GM10847 (cell line): ENCODE data around the gene CD244.

ENCODE experiments used
- POLR2A ChIP-seq: IDR thresholded peaks from 2 replicates; pipeline ENCODE4 v1.6.1; 2011; ENCODE audit not compliant: insufficient read length; ENCODE audit errors: extremely low read depth

The CD244 gene

GRCh38 chr1:160879056-160879455 lies 16.4 kb upstream of the CD244 start:
- TF ChIP-seq POLR2A, result no peak

DNA sequence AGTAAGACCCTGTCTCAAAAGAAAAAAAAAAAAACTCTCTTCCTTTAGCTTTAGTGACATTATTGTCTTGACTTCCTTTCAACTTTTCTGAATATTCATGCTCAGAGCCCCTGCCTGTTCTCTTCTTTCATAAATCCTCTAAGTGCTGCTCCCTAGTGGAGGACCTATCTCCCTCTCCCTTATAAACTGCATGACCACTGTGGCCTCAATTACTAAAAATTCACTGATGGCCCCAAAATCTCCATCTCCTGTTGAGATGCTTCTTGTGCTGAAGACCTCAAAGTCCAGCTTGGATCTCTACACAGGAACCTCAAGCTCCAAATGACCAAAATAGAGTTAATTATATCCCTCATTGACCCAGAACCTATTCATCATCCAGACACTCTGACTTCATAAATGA lies 14.5 kb upstream of the CD244 start:
- TF ChIP-seq POLR2A, result no peak

DNA sequence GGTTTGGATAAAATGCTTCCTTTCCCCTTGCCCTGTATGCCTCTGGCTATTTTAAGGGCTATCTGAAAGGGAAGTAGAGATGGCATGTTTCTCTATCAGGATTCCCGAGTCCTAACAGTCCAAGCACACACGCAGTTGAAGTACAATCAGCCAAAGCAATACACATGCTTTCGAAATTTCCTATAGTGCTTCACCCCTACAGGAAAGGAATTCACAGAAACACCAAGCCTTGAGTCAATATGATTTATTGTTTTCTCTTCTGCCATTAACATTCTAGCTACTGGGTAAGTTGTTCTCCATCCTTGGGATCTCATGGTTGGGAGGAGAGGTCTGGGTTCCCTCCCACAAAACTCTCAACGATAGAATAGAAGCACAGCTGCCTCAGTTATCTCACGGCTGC lies 13.6 kb upstream of the CD244 start:
- TF ChIP-seq POLR2A, result no peak

GRCh38 chr1:160874935-160875334 lies 12.2 kb upstream of the CD244 start:
- no peak for TF ChIP-seq POLR2A

DNA sequence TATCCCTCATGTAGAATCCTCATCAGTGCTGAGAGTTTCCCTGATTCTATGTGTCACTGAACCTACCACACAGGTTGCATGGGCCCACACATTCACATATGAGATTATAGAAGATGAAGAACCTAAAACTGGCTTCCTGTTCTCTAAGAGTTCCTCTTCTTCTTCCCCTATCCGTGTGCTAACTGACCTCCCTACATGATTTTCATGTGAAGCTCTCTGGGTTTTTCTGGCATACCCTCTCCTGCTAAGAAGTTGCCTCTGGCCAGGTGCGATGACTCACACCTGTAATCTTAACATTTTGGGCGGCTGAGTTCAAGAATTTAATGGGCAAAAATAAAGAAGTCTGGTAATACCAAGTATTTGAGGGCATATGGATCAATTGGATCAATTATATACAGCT lies 5.5 kb upstream of the CD244 start:
- TF ChIP-seq POLR2A, result no peak

GRCh38 chr1:160866695-160867260 lies 4.1 kb upstream of the CD244 start:
- TF ChIP-seq POLR2A, result no peak

GRCh38 chr1:160866001-160866694 lies 3.5 kb upstream of the CD244 start:
- no peak for TF ChIP-seq POLR2A

GRCh38 chr1:160865337-160865736 lies 2.6 kb upstream of the CD244 start:
- no peak for TF ChIP-seq POLR2A

- TF ChIP-seq POLR2A, result no peak
These were observed 1.5 kb upstream of the CD244 start for GRCh38 chr1:160864173-160864572.

DNA sequence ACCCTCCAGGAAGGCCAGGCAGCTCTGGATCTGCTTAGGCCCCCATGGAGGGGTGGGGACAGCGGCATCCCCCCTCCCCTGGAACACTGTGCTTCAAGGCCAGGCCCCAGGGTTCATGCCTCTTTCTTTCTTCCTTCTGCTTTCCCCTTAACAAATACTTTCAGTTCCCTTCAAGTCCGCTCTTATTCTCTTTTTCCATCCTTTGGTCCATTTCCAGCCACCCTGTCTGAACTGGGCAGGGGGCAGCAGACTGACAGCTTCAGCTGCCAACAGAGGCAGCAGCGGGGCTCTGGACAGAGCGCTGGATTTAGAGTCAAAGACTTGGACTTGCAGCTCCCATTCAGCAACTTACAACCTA lies 1.1 kb upstream of the CD244 start:
- no peak for TF ChIP-seq POLR2A

GRCh38 chr1:160863061-160863773 lies 530 bp upstream of the CD244 start:
- TF ChIP-seq POLR2A, result no peak

GRCh38 chr1:160860840-160861505 lies 1.7 kb downstream of the CD244 start:
- TF ChIP-seq POLR2A, result no peak

GRCh38 chr1:160859166-160859565 lies 3.5 kb downstream of the CD244 start:
- TF ChIP-seq POLR2A, result no peak

- TF ChIP-seq POLR2A, result no peak
These were observed 4.2 kb downstream of the CD244 start for GRCh38 chr1:160858507-160858906.

- TF ChIP-seq POLR2A, result no peak
These were observed 4.6 kb downstream of the CD244 start for GRCh38 chr1:160858097-160858496.
